ENCODE measurements around the gene ALDH2. TPM values are rescaled to one million over a fixed set of nuclear protein-coding genes. Genes with fewer than 3 reads are reported as not detected.

The ALDH2 gene
- polyA plus RNA-seq, 1 of the 3 experiments (the other 2 are of a cell fraction) = 67.5 TPM

DNA sequence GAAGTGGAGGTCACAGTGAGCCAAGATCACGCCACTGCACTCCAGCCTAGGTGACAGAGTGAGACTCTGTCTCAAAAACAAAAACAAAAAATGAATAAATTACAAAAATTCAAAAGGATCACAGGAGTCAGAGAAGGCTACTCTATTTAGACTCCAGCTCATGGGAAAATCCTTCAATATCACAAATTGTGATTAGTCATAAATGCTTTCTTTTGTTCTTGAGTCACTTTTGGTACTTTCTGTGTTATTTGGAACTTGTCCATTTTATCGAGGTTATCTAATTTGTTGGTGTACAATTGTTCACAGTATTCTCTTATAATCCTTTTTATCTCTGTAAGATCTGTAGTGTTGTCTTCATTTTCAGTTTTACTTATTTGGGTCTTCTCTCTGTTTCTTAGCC lies 18.9 kb downstream of the ALDH2 start:
- H3K4me1 ChIP-seq (ENCODE audit: control insufficient read depth in 1 of 2, insufficient read depth in 2 of 2, low read depth in 1 of 2, low read length in 1 of 2) = no peaks in the 10 kb centered on the region
- H3K27ac ChIP-seq (ENCODE audit: low read depth in 2 of 2, low read length in 1 of 2) = peak overlapping the region in 1 of 2 experiments; percentile 37; a peak in 2 of 4 replicates
- no peaks in the 10 kb centered on the region for H3K79me2 ChIP-seq (ENCODE audit: insufficient read depth)
- CTCF ChIA-PET = interaction anchor here (1.1 to 1.8 kb wide), 3 partner anchors 27 to 39 kb away, joined by 3 read pairs; no protein-coding TSS in a partner anchor
- no peak for DNase-seq
- no peak overlapping the region for H2AFZ ChIP-seq (ENCODE audit: low read depth)
- TF ChIP-seq EZH2phosphoT487 (IDR thresholded peaks at IDR 0.05; ENCODE audit: borderline replicate concordance, low read depth) = no peak
- TF ChIP-seq USF1 (IDR thresholded peaks at IDR 0.05; ENCODE audit: borderline replicate concordance, low read depth) = no peak
- no peak for TF ChIP-seq RCOR1 (IDR thresholded peaks at IDR 0.05; ENCODE audit: low read length)
- TF ChIP-seq MEF2A (IDR thresholded peaks at IDR 0.05; ENCODE audit: borderline replicate concordance, low read depth) = no peak
- no peak for TF ChIP-seq GABPA (IDR thresholded peaks at IDR 0.05; ENCODE audit: low read depth)
- TF ChIP-seq, protein P1, sequence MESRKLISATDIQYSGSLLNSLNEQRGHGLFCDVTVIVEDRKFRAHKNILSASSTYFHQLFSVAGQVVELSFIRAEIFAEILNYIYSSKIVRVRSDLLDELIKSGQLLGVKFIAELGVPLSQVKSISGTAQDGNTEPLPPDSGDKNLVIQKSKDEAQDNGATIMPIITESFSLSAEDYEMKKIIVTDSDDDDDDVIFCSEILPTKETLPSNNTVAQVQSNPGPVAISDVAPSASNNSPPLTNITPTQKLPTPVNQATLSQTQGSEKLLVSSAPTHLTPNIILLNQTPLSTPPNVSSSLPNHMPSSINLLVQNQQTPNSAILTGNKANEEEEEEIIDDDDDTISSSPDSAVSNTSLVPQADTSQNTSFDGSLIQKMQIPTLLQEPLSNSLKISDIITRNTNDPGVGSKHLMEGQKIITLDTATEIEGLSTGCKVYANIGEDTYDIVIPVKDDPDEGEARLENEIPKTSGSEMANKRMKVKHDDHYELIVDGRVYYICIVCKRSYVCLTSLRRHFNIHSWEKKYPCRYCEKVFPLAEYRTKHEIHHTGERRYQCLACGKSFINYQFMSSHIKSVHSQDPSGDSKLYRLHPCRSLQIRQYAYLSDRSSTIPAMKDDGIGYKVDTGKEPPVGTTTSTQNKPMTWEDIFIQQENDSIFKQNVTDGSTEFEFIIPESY (IDR thresholded peaks at IDR 0.05; ENCODE audit: borderline replicate concordance, low read depth) = no peak
- TF ChIP-seq SMC3 (IDR thresholded peaks at IDR 0.05; ENCODE audit: low read depth, low read length) = no peak
- no peak for TF ChIP-seq JUND (IDR thresholded peaks at IDR 0.05)
- no peak for TF ChIP-seq RAD21 (IDR thresholded peaks at IDR 0.05; ENCODE audit: low read length)
- no peak for TF ChIP-seq EP300 (IDR thresholded peaks at IDR 0.05; ENCODE audit: borderline replicate concordance in 1 of 2, low read depth in 1 of 2, low read length in 1 of 2)
- no peak for TF ChIP-seq GATA2 (CRISPR knock-in tag; IDR thresholded peaks at IDR 0.05)
- no peak for TF ChIP-seq FOSL2 (IDR thresholded peaks at IDR 0.05; ENCODE audit: borderline replicate concordance, low read depth)
- TF ChIP-seq USF2 (IDR thresholded peaks at IDR 0.05; ENCODE audit: borderline replicate concordance, low read depth, low read length) = no peak
- no peak for TF ChIP-seq PBX3 (IDR thresholded peaks at IDR 0.05)
- H3K27me3 ChIP-seq (ENCODE audit: insufficient read depth) = no peaks in the 10 kb centered on the region
- no peak overlapping the region for H3K4me3 ChIP-seq (ENCODE audit: low read depth in 2 of 2, low read length in 1 of 2)
- no peaks in the 10 kb centered on the region for H4K20me1 ChIP-seq (ENCODE audit: insufficient read depth)
- peaks cover 5 to 14% of the 10 kb centered on the region in 2 experiments for H3K36me3 ChIP-seq (replicated peaks in 1 of 2; ENCODE audit: control insufficient read depth in 1 of 2, insufficient read depth in 2 of 2, low read length in 1 of 2)
- no peak overlapping the region for H3K4me2 ChIP-seq
- H3K9ac ChIP-seq = no peak overlapping the region
- POLR2A ChIA-PET = no interaction called here
- peaks cover 3% of the 10 kb centered on the region for H3F3A ChIP-seq (replicated peaks; ENCODE audit: insufficient read depth)
- 73% methylated on average over 2 of the region's 2 CpGs for WGBS (ENCODE audit: low lambda C conversion rate)
- no peaks in the 10 kb centered on the region for H3K9me3 ChIP-seq
- H3K9me2 ChIP-seq = no peaks in the 10 kb centered on the region
